Activated CD4-positive, alpha-beta T cell treated with anti-CD3 and anti-CD28 coated beads, Interleukin-2, Interleukin-6, amounts not matched to agents 100 ng/mL and 50 ng/mL, durations not matched to agents 16 hours and 8 hours (primary cell): ENCODE measurements around the gene EEIG2.

Experiments
- DNase-seq: peaks from one replicate; pipeline ENCODE4 v3.0.0-alpha.2; 2020

The EEIG2 gene

DNA sequence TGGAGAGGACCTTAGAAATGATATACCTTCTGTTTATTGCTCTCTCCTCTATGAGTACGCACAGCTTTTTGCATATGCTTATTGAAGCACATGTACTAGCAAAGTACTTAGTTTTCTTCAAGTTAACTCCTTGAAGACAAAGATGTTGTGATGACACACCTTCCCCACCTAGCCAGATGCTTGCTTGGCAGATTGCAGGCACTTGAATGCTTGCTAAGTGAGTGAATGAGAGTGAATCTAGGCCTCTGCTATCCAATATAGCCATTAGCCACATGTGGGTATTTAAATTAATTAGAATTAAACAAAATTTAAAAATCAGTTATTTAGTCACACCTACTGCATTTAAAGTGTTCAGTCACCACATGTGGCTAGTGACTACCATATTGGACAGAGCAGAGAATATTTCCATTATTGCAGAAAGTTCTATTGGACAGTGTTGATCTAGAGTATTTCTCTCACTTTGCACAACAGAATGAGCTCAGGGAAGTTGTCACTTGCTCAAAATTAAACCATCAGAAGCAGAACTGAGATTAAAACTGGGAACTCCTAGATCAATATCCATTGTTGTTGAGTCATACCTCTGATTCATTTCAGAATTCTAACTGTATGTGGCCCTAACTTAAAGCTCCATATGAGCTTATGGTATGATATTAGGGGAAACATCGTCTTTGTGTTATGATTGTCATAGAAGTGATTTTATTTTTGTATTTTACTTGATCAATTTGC is 8.6 kb upstream of the EEIG2 start:
- DNase-seq = peak; percentile 75

DNA sequence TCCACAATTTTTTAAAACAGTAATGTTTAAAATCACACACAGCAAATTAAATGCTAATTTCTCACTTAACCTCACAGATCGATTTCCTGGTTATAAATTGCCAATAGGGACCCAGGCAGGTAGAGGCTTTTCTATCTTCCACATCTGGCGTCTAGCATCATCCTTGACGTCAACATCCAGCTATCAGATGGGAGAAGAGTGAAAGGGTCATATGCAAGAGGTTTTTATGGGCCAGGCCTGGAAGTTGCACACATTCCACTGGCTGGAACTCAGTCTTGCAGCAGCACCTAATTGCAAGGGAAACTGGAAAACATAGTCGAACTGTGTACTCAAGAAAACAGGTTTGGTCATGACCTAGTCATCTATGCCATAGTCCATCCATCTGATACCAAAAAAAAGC is 6.0 kb upstream of the EEIG2 start:
- DNase-seq = no peak

DNA sequence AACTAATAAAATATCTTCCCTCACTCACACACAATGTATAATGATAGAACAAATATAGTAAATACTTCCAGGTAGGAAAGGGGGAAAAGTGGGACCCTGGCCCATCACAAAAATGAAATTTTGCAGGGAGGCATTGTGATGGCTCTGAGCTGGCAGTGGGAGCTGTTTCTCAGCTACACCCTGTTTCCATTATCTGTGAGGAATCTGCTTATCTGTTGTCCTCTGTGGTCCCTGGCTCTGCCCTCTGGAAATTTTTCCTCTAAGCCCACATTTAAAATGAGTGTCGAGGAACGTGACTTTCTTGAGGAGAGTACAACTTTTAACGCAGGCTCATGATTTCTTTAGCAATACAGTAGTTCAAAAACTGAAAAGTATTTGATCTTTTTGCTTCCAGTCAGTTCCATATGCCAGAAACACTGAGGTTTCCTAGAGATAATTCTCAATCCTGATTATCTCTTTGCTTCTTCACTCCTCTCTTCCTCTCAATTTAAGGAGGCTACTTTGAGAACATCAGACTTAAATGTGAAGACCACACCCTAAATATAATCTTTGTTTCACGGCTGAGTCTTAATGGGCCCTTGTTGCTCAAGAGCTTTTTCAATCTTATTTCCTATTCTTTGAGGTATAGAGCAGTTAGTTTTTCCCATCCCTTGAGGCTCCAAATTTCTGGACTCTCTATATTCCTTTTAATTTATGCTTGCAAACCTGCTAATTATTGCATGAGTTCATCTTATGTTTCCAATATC is 5.0 kb upstream of the EEIG2 start:
- DNase-seq = no peak

DNA sequence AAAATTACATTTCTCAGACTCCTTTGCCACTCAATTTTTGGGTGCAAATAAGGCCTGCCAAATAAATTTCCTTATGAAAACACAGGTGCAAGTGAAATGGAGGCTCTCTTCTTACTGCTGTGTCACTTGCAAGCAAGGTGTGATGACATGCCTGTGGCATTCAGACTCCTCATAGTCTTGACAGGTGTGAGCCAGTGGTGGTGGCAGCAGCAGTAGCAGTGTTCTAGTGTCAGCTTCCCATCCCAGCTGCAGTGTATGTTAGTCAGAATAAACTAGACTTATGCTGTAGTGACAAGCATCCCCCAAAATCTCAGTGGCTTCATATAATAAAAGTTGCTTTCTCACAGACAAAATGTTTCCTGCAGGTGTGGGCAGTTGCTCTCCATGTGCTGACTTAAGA is 3.8 kb upstream of the EEIG2 start:
- no peak for DNase-seq

DNA sequence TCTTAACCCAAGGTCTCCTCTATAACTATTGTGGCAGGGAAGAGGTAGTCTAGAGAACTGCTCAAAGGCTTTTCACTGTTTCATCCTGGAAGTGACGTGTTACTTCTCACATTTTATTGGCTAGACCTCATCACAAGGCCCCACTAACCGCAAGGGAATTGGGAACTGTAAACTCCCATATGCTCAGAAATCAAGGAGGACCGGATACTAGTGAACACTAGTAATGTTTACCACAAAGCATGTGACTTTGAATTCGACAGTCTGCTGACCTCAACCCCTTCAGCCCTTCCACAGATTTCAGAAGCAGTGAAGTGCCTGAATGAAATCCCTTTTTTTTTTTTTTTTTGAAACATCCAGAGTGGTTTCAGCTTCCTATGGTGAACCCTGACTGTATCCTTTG is 3.4 kb upstream of the EEIG2 start:
- DNase-seq = no peak

DNA sequence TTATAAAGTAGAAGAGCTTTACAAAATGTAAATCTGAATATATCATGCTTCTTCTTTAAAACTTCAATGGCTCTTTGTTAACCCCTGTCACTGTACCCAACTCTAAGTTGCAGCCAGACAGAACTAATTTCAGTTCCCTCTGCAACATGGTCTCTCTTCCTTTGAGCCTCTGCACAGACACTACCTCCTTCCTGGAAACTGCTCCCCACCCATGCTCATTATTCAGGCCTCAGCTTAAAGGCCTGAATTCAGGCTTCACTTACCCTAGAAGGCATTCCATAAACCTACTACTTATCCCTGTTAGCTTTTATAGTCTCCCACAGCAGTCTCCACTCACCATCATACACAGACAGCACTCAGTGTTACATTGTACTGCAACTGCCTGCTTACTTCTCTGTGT is 2.6 kb upstream of the EEIG2 start:
- no peak for DNase-seq

DNA sequence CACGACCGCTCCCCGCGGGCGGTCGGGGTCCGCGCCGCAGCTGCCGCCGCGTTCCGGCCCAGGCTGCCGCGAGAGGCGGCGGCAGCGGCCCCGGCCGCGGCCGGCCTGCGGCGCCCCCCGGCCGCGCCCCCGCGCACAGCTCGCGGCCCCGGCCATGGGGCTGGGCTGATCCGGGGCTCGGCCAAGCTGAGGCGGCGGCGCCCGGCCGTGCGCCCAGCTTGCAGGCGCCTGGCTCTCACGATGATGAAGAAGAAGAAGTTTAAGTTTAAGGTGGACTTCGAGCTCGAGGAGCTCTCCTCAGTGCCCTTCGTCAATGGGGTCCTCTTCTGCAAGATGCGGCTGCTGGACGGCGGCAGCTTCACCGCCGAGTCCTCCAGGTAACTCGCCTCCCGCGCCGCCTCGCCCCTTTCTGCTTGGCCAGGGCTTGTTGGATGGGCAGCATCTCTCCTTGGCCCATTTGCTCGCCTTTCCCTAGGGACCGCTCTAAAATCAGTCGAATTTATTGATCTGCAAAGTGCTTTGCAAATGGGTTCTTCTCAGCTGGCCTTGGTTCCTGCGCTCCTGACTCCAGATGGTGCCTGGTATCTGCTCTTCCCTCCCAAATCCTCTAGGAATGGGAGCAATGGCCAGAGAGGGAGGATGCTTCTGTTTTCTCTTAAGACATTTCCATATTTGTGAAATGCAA is 431 bp downstream of the EEIG2 start:
- DNase-seq = peak; percentile 26

DNA sequence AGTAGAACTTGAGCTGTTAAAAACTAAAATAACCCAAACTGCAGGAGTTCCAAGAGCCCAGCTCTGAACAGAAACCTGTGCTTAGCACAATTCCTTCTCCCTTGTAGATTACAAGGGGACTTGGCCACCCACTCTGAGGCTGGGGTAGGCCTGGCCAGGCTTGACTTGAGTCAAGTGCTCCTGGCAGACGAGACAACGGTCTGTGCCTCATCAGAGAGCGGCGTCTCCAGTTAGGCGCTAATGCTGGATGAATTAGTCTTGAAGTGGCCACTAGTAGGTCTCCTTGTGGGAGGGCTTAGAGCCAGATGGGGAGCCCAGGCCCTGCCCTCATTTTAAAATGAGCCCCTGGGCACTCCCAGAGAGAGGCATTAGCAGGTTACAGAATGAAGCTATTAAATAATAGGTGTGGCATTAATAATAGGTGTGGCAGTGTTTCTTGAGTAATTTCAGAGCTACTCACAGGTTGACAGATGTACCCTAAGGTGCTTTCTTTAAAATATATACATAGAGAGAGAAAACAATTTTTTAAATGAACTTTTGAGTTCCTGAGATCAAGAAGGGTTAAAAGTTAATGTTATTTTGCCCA is 1.1 kb downstream of the EEIG2 start:
- peak; percentile 62 for DNase-seq

DNA sequence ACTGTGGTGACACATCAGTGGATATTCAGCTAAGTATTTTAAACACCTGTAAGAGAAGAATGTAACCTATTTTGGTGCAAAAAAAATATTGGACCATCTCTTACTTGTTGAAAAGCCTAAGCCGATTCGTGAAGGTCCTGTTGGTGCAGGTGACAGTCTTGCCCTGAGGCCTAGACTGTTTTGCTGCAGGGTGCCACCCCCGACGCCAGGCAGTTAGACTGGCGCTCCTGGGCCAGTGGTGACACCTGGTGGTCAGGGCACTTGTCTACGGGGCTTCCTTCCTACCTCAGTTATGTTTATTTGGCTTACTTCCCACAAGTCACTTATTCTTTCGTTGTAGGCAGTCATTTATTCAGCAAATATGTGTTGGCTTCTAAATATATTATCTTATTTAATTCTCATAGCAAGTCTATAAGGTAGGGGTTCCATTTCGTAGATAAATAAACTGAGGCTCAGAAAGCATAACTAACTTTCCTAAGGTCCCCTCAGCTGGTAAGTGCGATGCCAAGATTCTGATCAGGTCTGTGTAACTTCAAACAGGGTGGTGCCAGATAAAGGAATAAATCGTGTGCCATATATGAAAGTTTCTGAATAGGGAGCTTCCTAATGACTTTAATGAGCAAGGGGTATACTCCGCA is 1.9 kb downstream of the EEIG2 start:
- DNase-seq = peak; percentile 90

DNA sequence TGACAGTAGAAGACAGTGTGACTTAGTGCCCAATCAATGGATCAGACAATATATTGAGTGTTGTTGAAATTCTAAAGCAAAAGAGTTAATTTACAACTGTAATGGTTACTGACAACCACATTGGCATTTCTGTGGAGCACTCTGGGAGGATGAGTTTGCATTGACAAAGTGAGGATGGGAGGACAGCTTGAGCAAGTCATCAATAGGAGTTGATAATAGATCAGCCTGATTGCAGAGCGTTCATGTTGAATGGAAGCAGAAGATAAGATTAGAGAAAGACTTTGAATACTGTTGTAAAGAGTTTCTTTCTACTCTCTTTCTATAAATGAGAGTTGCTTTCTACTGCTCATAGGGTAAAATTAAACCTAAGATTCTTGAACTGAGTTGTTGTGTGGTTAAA is 3.9 kb downstream of the EEIG2 start:
- DNase-seq = no peak

DNA sequence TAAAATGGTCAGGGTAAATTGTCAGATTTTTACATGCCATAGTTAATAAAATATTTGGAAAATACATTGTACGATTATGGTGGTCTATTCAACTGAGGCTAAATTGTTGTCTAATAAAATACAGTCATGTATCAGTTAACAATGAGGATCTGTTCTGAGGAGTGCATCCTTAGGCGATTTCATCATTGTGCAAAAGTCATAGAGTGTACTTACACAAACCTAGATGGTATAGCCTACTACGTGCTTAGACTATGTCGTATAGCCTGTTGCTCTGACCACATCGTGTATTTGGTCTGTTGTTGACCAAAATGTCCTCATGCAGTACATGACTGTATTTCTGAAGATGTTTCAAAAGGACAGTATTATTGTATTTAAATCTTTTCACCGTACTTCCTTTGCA is 5.2 kb downstream of the EEIG2 start:
- no peak for DNase-seq

DNA sequence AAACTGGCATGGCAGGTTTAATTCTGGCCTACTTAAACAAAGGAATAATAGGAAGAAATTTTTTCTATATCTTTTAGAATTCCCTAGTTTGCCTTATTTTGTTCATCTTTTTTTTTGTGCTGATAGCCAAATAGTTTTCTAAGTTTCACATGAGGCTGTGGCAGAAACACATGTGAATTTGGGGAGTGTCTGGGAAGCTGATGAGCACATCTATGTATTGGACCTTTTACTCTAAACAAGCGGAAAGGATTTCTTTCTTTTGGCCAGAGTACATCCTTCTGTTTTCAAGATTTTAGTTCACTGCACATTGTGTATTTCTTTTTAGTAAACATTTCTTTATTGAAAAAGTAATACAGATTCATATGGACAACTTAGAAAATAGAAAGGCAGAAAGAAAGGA is 5.6 kb downstream of the EEIG2 start:
- DNase-seq = no peak

DNA sequence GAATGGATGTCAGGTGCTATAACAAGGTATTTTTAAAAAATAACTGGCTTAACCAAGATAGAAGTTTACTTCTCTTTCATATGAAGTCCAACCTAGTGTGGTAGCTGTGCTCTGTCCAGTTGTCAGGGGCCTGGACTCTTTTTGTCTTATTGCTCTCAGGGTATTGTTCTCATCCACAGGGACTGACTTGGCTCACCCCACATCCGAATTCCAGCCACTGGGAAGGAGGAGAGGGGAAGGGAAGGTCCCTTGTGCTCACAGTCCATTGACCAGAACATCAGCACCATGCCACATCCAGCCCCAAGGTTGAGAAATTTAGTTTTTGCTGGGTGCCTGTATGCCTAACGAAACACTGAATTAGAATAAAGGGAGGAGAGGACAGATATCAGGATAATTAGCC is 8.7 kb downstream of the EEIG2 start:
- DNase-seq = no peak

DNA sequence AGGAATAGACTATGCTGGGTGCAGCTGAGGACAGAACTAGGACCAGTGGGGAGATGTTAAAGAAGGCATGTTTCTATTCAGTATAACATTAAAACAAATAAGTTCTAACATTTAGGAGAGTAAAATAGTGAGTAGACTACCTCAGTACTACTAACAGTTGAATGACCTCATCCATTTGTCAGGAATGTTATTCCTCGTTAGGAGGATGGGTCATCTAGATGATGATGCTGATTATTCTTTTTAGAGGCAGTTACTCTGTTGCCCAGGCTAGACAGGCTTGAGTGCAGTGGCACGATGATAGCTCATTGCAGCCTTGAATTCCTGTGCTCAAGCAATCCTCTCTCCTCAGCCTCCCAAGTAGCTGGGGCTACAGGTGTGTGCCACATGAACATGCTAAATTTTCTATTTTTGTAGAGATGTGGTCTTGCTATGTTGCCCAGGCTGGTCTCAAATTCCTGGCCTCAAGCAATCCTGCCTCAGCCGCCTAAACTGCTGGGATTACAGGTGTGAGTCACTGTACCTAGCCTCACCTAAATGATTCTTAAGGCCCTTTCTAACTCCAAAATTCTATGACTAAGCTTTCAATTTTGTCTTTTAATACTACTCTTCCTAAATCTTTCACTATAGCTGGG is 9.3 kb downstream of the EEIG2 start:
- no peak for DNase-seq

DNA sequence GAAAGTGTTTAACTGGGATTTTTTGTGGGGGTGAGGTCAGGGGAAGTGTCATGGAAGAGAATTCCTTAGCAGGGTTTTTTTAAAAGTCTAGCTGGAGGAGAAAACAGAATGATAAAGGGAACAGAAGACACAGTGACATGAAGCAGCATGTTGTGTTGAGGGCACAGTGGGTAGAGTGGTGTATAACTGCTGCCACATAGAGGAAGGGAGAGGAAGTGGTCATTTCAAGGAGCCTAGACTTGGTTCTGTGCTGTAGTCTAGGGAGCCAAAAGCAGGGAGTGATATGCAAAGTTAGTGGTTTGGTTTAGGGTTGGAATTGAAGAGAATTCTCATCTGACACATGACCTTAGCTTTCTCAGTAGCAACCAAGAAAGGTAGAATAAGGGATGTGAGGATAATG is 10.2 kb downstream of the EEIG2 start:
- DNase-seq = peak; percentile 57

DNA sequence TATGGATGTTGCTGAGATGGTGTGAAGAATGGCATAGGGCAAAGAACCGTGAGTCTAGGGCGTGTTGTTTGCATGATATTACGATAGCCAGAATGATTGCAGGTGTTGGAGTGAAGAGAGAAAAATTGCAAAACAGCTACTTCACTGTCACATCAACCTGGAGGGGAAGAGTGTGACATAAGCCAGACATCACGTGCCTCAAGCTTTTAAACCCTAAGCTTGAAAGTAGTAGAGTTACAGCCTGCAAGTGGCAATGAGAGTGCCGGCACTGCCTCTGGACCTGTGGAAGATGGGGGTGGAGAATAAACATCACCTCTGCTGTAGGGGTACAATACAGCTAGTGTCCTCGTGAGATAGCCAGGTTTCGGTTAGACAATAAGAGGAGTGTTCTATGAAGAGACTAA is 11.1 kb downstream of the EEIG2 start:
- DNase-seq = no peak

DNA sequence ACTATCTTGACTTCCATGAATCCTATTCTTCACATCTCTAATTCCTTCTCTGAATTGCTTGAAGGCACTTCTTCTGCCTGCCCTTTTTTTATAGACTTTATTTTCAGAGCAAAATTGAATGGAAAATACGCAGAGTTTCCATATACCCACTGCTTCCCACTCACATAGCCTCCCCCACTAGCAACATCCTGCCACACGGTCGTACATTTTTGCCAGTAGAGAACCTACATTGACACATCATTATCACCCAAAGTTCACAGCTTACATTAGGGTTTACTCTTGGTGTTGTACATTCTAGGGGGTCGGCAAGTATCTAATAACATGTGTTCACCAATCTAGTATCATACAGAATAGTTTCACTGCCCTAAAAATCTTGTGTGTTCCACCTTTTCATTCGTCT is 12.3 kb downstream of the EEIG2 start:
- DNase-seq = no peak

DNA sequence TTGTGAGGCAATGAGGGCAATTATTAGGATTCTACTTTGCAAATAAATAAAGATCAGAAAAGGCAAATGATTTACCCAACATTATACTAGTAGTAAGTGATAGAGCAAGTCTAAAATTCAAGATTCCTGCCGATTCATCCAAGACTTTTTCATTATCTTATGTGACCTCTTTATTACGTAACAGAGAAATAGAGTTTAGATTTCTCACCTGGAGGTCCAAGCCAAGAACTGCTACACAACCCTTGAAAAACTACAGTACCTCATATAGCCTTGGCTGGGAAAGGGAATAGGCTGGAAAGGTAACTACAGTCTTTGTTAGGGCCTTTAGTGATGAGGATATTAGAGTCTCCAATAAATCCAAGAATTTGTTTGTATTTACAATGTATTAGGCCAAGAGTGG is 13.3 kb downstream of the EEIG2 start:
- no peak for DNase-seq

DNA sequence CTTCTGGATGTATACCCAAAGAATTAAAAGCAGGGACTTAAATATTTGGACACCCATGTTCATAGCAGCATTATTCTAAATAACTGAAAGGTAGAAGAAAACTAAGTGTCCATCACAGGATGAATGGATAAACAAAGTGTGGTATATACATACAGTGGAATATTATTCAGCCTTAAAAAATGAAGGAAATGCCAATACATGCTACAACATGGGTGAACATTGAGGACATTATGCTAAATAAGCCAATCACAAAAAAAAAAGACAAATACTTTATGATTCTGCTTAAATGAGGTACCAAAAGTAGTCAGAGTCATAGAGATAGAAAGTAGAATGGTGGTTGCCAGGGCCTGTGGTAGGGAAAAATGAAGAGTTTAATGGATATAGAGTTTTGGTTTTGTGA is 14.1 kb downstream of the EEIG2 start:
- DNase-seq = no peak

DNA sequence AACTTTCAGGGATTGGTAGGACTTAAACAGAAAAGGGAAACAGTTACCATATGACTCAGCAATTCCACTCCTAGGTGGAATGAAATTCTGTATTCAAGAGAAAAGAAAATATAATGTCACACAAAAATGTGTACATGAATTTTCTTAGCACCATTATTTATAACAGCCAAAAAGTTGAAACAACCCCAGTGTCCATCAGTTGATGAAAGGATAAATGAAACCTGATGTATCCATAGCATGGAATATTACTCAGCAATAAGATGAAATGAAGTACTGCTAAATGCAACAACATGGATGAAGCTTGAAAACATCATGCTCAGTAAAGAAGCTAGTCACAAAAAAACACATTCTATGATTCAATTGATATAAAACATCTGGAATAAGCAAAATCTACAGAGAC is 15.5 kb downstream of the EEIG2 start:
- DNase-seq = no peak

DNA sequence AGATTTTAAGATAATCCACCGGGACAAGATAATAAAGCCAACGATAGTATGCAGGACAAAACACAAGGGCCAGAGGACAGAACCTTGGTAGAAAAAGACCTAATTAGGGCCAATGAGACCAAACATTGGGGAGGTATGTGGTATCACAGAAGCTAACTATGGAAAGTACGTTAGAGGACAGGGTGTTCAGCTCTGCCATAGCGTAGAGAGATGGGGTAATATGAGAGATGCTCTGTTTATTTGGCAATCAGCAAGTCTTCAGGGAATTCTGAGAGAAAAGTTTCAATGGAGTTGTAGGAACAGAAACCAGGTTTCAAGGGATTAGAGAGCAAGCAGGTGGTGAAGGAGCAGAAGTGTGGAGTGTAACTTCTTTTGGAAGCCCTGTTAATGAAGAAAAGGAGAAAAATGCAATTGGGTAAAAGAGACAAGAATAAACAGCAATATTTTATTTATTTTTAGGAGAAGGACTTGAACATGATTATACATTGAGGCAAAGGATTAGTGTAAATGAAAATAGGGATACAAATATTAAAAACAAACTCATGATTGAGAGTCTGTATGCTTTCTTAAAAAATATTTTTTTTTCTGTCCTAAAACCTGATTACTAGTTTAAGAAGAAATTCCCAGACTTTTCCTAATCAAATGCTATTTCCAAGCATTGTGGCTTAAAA is 24.0 kb downstream of the EEIG2 start:
- no peak for DNase-seq

DNA sequence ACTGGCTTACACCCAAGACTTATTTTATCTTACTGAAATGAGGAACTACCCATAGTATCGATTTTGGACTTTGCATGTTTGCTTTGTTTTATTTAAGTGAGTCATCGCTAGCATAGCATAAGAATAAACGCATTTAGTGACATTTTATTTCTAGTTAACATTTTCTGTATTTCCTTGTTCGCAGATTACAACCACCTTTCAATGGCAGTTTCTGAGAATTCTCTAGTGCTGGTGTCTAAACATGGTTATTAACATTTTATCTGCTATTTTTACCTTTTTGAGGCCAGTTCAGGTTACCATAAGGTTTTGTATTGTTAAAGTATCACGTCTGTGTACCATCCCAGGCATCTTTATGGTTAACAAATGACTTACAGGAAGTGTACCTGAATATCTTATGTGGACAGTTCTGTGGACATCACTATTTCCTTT is 24.5 kb downstream of the EEIG2 start:
- DNase-seq = no peak
